ENCODE data around the gene TMEM92.
A peak's percentile ranks its signal among the peaks of the same experiment; 100 is the strongest.
"Not testable (repeated sequence)": the region's sequence is repeated elsewhere in the genome, so short reads cannot be mapped to it uniquely, and the experiment has no call there.

The TMEM92 gene

DNA sequence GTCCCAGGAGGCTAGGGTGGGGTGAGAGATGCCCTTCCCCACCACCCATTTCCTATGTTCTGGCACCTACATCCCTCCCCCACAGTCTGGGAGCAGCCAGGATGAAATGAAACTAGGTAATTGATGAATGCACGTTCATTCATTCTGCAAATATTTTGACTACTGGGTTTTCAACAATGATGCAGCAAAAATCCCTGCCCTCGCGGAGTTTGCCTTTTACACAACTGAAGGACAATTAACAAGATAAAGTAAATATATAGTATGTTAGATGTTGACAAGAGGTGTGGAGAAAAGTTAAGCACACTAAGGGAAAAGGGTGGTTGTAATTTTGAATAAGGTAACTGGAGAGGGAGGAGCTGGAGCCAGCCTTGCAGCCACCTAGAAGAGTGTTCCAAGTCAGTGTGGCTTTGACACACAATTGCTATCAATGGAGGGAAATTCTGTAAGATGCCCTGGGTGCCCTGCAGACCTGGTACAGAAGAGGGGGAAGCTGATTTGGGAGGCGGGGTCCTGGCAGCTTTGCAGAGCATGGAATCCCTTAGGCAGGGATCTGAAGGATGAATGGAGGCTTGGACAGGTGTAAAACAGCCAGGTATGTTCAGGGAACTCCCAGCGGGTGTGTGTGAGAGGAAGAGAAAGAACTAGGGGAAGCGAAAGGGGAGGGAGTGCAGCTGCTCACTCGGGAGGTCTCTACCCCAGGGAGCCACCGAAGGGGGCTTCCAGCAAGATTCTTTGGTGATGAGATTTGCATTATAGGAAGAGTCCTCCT lies 2.5 kb downstream of the TMEM92 start:
- DNase-seq: no peak

DNA sequence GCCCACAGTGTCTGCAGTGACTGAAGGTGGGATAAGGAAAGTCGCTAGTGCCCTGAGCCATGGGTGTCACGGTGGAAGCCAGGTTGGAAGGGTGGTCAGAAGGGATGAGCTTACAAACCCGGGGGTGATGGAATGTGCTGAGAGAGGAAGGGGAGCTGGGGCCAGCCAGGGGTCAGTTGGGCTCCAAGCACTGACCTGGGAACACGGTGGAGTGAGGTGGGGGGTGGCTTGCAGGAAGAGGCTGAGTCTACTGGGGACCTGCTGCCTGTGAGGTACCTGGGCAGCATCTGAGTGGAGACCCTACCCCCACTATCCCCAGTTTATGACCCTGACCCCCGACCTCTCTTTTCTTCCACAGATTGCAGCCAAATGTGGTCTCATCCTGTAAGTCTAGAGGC lies 3.1 kb downstream of the TMEM92 start:
- no peak for DNase-seq

- DNase-seq: no peak
Observed at GRCh38 chr17:50278526-50279180, 4.4 kb downstream of the TMEM92 start.

DNA sequence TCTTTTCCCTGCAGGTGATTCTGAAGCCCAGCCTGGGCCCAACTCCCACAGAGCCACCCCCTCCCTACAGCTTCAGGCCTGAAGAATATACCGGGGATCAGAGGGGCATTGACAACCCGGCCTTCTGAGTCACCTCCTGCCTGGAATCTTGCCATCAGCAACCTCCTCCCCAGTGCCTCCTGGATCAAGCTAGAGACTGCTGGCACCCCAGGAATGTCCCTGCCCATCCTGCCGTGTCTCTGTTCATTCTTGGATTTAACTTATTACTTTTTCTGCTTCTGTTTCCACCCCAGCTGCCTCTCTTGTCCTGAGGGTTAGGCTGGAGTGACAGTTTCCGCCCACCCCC lies 4.9 kb downstream of the TMEM92 start:
- no peak for DNase-seq

- DNase-seq: no peak
Observed at GRCh38 chr17:50279639-50280038, 5.4 kb downstream of the TMEM92 start.

DNA sequence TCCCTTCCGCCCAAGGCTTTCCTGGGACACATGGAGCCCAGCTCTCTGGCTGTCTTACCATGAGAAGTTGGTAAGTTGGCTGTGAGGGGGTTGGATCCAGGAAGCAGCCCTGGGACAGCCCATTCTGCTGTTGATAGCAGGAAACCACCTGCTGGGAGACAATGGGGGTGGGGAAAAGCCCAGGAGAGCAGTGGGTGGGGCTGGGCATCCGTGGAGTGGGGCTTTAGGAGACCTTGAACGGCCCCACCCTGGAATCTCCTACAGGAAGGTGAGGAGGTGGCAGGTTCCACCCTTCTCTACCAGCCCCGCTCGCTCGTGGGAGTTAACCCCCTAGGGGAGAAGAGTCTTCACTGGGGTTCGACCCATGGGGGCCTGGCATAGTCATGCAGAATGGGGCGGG lies 5.8 kb downstream of the TMEM92 start:
- no peak for DNase-seq

DNA sequence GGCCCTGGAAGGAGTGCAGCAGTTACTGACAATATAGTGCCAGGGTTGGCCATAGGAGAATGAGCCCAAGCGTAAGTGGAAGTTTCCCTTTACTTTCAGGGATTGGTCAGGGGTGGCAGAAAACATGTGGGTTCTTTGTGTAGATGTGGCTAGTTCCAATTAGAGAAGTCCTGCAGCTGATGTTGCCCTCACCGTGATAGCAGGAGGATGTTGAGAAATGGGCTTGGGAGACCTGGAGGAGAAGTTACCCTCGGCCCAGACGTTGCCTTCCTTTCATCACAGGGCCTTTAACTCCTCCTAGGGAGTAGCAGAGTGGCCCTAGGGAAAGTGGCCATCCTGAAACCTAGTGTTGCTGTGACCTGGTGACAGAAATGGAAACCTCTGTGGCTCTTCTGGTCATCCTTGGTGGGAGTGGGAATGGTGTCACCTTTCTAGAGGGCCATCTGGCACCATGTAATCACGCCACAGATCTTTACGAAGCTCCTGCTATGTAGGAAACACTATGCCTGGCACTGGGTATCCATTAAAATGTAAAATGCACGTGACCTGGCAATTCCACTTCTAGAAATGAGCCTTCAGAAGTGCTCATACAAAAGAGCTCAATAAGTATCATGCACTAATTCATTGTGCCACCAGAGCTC lies 6.7 kb downstream of the TMEM92 start:
- no peak for DNase-seq

DNA sequence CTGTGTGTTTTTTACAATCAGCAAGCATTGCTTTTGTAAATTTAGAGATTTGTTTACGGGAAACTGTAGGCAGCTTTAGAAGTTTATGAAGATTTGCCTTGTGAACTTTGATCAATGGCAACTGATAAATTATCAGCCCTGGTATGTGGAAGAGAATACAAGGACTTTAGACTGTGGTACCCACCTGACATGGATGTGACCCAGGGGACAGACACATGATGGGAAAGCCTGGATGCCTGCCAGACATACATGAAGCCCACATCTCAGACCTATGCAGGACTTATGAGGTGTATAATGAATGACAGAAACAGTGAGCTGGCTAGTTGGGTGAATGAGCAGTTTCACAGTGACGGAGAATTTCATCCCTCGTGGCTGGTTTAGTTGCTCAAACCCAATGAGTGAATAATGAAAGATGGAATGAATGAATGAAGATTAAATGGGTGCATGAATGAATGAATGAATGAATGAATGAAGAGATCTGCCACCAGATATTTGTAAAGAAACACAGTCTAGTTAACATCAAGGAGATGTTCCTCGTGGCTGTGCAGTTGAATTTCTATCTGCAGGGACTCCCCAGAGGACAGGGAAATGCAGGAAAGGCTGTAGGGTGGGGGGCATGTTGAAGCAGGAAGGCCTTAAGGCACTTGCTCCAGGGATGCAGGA lies 7.6 kb downstream of the TMEM92 start:
- DNase-seq: no peak

GRCh38 chr17:50283246-50283645 lies 9.0 kb downstream of the TMEM92 start:
- DNase-seq: peak; percentile 58

DNA sequence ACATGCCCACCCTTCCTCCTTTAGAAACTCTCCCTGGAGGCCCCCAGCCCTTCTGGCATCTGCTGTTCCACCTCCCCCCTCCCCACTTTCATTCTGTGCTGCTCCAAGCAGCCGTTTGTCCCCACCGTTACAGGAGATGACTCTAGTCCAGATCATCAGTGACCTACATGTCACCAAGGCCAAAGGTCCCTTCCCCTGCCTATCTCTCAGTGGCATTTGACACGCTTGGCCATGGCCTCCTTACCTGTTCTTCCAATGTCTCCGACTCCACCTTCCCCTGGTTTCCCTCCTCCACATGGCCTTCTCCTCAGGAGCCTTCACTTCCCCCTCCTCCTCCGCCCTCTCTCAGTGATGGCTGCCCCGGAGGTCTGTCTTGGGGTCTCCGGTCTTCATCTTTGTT lies 9.4 kb downstream of the TMEM92 start:
- DNase-seq: no peak

- no peak for DNase-seq
Observed at GRCh38 chr17:50285941-50286340, 11.7 kb downstream of the TMEM92 start.

- not testable (repeated sequence) for DNase-seq
Observed at GRCh38 chr17:50287302-50287701, 13.0 kb downstream of the TMEM92 start.

GRCh38 chr17:50288306-50288705 lies 14.0 kb downstream of the TMEM92 start:
- DNase-seq: no peak

DNA sequence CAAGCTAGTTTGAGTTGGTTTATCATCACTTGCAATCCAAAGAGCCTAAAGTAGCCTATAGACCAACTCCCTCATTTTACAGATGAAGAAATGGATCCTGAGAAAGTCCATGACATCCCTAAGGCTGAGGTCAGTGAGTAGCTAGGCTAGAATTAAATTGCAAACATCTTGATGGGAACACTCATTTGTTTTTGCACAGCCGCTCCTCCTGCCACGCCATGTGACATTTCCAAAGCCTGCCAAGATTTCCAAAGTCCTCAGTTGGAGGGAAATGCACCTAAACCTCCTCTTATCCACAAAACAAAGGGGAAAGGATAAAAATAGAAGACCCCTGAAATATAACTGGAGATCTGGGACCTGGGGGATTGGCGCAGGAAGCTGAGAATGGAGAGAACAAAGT lies 15.0 kb downstream of the TMEM92 start:
- no peak for DNase-seq

- peak; percentile 35 for DNase-seq
Observed at GRCh38 chr17:50289991-50290702, 15.9 kb downstream of the TMEM92 start.

GRCh38 chr17:50290933-50291332 lies 16.7 kb downstream of the TMEM92 start:
- no peak for DNase-seq

- no peak for DNase-seq
Observed at GRCh38 chr17:50292465-50292864, 18.2 kb downstream of the TMEM92 start.

DNA sequence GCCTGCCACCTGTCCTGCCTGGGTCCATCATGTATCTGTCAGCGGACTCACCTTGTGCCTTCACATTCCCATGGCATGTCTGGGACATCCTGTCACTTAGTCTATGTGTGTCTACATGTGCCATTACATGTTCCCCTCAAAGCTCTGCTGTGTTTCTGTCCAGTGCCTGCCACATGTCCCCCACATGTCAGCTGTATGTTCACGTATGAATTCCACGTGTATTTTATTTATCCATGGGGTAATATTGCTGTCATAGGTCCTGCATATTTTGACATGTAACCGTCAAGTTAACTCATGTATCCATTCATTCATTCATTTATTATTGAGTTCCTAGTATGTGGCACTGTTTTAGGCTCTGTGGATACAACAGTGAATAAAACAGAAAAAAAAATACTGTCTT lies 20.8 kb downstream of the TMEM92 start:
- DNase-seq: no peak

DNA sequence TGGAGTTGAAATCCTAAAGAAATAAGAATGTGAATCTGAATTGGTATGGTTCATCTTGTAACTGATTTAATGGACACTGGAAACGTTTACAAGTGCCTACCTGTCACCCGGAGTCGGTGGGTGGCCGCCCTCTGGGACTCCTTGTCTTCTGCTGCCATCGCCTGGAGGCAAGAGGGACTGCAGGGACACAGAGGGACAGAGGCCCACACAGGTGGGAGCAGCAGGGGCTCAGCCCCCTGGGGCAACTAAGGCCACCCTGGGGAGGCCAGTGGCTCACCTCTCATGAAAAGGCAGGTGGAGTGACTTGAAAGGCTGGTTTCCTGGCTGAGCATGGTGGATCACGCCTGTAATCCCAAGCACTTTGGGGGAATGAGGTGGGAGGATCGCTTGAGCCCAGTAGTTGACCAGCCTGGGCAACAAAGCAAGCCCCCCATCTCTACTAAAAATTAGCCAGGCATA lies 23.2 kb downstream of the TMEM92 start:
- peak; percentile 82 for DNase-seq

- no peak for DNase-seq
Observed at GRCh38 chr17:50298018-50298417, 23.8 kb downstream of the TMEM92 start.

DNA sequence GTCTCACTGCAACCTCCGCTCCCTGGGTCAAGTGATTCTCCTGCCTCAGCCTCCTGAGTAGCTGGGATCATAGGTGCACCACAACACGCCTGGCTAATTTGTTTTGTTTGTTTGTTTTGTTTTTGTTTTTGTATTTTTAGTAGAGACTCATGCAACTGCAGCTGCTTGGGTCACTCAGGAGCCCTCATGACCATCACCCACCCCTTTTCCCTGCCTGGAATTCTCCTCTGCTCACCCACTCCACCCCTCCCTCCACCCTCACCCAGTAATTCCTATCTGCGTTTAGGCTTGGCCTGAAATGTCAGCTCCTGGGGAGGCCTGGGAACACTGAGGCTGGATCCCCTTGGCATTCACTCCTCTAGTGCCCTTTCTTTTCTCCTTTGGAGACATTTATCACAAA lies 25.5 kb downstream of the TMEM92 start:
- DNase-seq: no peak

DNA sequence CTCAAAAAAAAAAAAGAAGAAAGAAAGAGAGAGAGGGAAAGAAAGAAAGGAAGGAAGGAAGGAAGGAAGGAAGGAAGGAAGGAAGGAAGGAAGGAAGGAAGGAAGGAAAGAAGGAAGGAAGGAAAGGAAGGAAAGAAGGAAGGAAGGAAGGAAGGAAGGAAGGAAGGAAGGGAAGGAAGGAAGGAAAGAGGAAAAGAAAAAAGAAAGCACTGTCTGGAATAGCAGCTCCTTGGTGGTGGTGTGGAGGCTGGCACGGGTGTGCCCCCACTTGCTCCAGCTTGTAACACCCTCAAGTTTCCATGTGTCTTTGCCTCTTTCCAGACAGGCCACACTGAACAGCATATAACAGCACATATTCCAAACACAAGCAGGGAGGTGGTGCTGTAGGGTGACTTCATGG lies 26.6 kb downstream of the TMEM92 start:
- not testable (repeated sequence) for DNase-seq

All from stimulated activated CD4-positive, alpha-beta T cell treated with anti-CD3 and anti-CD28 coated beads, Interleukin-1b, Interleukin-23, amount 100 ng/mL, for 48 hours (primary cell).